ENCODE measurements around the gene CMC4. TPM values are rescaled to one million over a fixed set of nuclear protein-coding genes. Genes with fewer than 3 reads are reported as not detected.

Gene CMC4
- total and polyA plus RNA-seq, 9 donors: 6.6 to 12.9 (median 9.2) TPM

DNA sequence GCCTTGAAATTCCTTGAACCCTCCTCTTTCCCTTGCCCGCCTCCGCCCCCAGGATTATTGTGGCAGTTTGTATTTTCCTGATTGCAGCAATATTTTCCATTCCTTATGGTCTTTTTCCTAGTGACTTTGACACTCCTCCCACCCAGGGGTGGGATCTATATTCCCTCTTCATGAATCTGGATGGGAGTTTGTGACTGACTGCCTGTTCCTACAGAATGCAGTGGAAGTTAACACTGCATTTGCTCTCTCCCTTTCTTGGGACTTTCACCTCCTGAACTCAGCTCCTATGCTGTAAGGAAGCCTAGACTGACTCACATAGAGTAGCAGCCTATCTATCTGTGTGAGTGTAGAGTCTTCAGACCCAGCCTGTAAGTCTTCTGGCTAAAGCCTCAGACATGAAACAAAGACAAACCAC lies 42.1 kb downstream of the CMC4 start:
- peak; percentile 40 for DNase-seq

DNA sequence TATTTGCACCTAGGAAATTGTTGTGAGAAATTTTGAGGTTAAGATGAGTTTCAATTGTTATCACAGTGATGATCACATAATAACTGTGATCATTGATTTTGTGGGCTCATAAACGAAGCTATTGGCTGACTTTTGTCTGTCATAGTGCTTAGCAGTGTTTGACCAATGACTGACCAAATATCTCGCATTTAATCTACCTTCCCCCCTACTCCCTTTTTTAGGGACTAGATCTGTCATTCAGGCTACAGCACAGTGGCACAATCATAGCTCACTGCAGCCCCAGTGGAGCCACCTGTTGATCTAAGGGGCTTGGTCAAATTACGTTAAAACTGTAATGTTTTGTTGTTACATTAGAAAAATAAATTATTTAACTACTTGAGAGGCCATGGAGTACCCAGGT lies 42.8 kb downstream of the CMC4 start:
- WGBS (ENCODE audit: insufficient coverage): 57% methylated on average over 1 of the region's 3 CpGs
- DNase-seq: no peak
- H3K4me3 ChIP-seq (ENCODE audit: low read length): peak overlapping the region; percentile 69
- no peaks in the 10 kb centered on the region for H3K36me3 ChIP-seq (ENCODE audit: control insufficient read depth, insufficient read depth, low read length)
- H3K4me1 ChIP-seq (ENCODE audit: control insufficient read depth, insufficient read depth, low read length): peaks cover 3% of the 10 kb centered on the region
- no peaks in the 10 kb centered on the region for H3K9me3 ChIP-seq (replicated peaks; ENCODE audit: control insufficient read depth, low read depth, low read length)
- peak overlapping the region; percentile 99 for H3K27ac ChIP-seq (ENCODE audit: low read length)
- H3K27me3 ChIP-seq (ENCODE audit: control insufficient read depth, insufficient read depth, low read length): no peaks in the 10 kb centered on the region

More for the DNA sequence above, 42.1 kb downstream of the CMC4 start:
- no peaks in the 10 kb centered on the region for H3K27me3 ChIP-seq (ENCODE audit: control insufficient read depth, insufficient read depth, low read length)
- H3K4me1 ChIP-seq (ENCODE audit: control insufficient read depth, insufficient read depth, low read length): peaks cover 3% of the 10 kb centered on the region
- H3K9me3 ChIP-seq (replicated peaks; ENCODE audit: control insufficient read depth, low read depth, low read length): no peaks in the 10 kb centered on the region
- WGBS (ENCODE audit: insufficient coverage): no CpG with 5 or more reads among the region's 2 CpGs
- no peaks in the 10 kb centered on the region for H3K36me3 ChIP-seq (ENCODE audit: control insufficient read depth, insufficient read depth, low read length)
- H3K4me3 ChIP-seq (ENCODE audit: low read length): no peak overlapping the region
- H3K27ac ChIP-seq (ENCODE audit: low read length): peak overlapping the region; percentile 25

GRCh38 chrX:155027509-155028066 lies 43.3 kb downstream of the CMC4 start:
- 11% methylated on average over 3 of the region's 14 CpGs for WGBS (ENCODE audit: insufficient coverage)
- H3K4me1 ChIP-seq (ENCODE audit: control insufficient read depth, insufficient read depth, low read length): peaks cover 3% of the 10 kb centered on the region
- H3K36me3 ChIP-seq (ENCODE audit: control insufficient read depth, insufficient read depth, low read length): no peaks in the 10 kb centered on the region
- H3K27me3 ChIP-seq (ENCODE audit: control insufficient read depth, insufficient read depth, low read length): no peaks in the 10 kb centered on the region
- H3K4me3 ChIP-seq (ENCODE audit: low read length): peak overlapping the region; percentile 69
- H3K9me3 ChIP-seq (replicated peaks; ENCODE audit: control insufficient read depth, low read depth, low read length): no peaks in the 10 kb centered on the region
- H3K27ac ChIP-seq (ENCODE audit: low read length): peak overlapping the region; percentile 99
- DNase-seq: peak; percentile 89

GRCh38 chrX:155026727-155027508 lies 44.0 kb downstream of the CMC4 start, which contains the start of gene FUNDC2:
TSS of gene FUNDC2 (plus strand) at chrX:155026844. CDS start at chrX:155026939, 95 bp downstream.
- Histone ChIP-seq H3K36me3 (ENCODE audit: control insufficient read depth, insufficient read depth, low read length) (no peaks in the 10 kb centered on the region), H3K9me3 (replicated peaks; ENCODE audit: control insufficient read depth, low read depth, low read length) (no peaks in the 10 kb centered on the region), H3K4me3 (ENCODE audit: low read length) (peak within 1 kb of the TSS; percentile 69), H3K27ac (ENCODE audit: low read length) (peak within 1 kb of the TSS; percentile 99), H3K27me3 (ENCODE audit: control insufficient read depth, insufficient read depth, low read length) (no peaks in the 10 kb centered on the region), H3K4me1 (ENCODE audit: control insufficient read depth, insufficient read depth, low read length) (peaks cover 3% of the 10 kb centered on the region)
- DNase-seq: peak; percentile 97
- WGBS (ENCODE audit: insufficient coverage): 27% methylated on average over 75 of the region's 82 CpGs

DNA sequence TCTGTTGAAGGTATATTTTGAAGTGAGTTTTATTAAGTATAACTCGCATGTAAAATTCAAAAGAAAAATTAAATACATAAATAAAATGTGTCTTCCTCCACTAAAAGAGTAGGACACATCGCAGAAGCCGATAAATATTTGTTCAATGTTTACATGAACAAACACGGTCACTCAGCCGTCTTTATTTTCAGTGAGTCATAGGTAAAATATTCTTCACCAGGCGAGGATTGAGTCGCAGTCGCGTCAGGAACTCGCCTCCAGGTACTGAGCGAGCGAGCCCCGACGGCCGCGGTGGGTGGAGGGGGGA lies 44.6 kb downstream of the CMC4 start:
- no peak for DNase-seq
- Histone ChIP-seq H3K9me3 (replicated peaks; ENCODE audit: control insufficient read depth, low read depth, low read length) (no peaks in the 10 kb centered on the region), H3K27ac (ENCODE audit: low read length) (peak overlapping the region; percentile 99), H3K4me1 (ENCODE audit: control insufficient read depth, insufficient read depth, low read length) (peaks cover 3% of the 10 kb centered on the region), H3K27me3 (ENCODE audit: control insufficient read depth, insufficient read depth, low read length) (no peaks in the 10 kb centered on the region), H3K36me3 (ENCODE audit: control insufficient read depth, insufficient read depth, low read length) (no peaks in the 10 kb centered on the region), H3K4me3 (ENCODE audit: low read length) (peak overlapping the region; percentile 69)
- 39% methylated on average over 13 of the region's 16 CpGs for WGBS (ENCODE audit: insufficient coverage)

DNA sequence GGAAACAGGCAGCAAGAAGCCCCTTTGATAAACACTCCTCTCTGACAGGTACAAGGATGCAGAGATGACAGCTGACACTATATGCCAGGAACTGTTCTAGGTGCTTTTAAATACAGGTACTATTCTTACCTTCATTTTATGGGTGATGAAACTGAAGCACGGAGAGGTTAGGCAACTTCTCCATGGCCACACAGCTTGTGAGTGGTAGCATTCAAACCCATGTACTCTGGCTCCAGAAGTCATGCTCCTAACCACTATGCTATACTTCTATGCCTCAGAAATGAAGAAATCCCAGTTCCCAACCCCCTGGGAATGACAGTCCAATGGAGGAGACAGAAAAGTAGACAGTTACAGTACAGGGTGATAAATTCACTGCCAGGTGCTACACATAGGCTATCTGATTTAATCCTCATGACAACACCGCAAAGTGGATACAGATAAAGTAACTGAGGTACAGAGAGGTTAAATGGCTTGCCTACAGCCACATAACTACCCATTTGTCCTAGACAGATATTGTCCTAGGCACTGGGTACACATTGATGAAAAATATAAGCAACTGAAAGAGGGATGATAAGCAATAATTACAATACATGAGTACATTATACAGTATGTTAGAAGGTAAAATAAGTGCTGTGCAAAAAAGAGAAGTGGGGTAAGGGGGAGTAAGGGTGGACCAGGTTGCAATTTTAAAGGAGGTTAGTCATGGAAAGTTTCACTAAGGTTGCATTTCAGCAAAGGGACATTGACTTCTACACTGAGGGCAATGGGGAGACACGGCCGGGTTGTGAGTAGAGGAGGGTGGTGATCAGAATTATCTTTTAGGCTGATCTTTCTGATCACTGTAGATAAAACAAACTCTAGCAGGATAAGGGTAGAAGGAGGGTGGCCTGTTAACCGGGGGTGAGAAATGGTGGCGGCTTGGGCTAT lies 46.8 kb downstream of the CMC4 start:
- Histone ChIP-seq H3K4me3 (ENCODE audit: low read length) (no peak overlapping the region), H3K9me3 (replicated peaks; ENCODE audit: control insufficient read depth, low read depth, low read length) (no peaks in the 10 kb centered on the region), H3K36me3 (ENCODE audit: control insufficient read depth, insufficient read depth, low read length) (no peaks in the 10 kb centered on the region), H3K27me3 (ENCODE audit: control insufficient read depth, insufficient read depth, low read length) (no peaks in the 10 kb centered on the region), H3K27ac (ENCODE audit: low read length) (no peak overlapping the region), H3K4me1 (ENCODE audit: control insufficient read depth, insufficient read depth, low read length) (peaks cover 3% of the 10 kb centered on the region)
- no peak for DNase-seq
- WGBS (ENCODE audit: insufficient coverage): 94% methylated on average over 4 of the region's 6 CpGs

- Histone ChIP-seq H3K27me3 (ENCODE audit: control insufficient read depth, insufficient read depth, low read length) (no peaks in the 10 kb centered on the region), H3K36me3 (ENCODE audit: control insufficient read depth, insufficient read depth, low read length) (no peaks in the 10 kb centered on the region), H3K27ac (ENCODE audit: low read length) (no peak within 1 kb of the TSS), H3K4me1 (ENCODE audit: control insufficient read depth, insufficient read depth, low read length) (no peaks in the 10 kb centered on the region), H3K4me3 (ENCODE audit: low read length) (no peak within 1 kb of the TSS), H3K9me3 (replicated peaks; ENCODE audit: control insufficient read depth, low read depth, low read length) (no peaks in the 10 kb centered on the region)
- DNase-seq: no peak
- WGBS (ENCODE audit: insufficient coverage): no CpG with 5 or more reads among the region's 1 CpG
Measured at GRCh38 chrX:155022585-155022984, 48.4 kb downstream of the CMC4 start, which contains the start of gene F8. TSS of gene F8 (minus strand) at chrX:155022723. CDS start at chrX:155022552, 171 bp downstream.

DNA sequence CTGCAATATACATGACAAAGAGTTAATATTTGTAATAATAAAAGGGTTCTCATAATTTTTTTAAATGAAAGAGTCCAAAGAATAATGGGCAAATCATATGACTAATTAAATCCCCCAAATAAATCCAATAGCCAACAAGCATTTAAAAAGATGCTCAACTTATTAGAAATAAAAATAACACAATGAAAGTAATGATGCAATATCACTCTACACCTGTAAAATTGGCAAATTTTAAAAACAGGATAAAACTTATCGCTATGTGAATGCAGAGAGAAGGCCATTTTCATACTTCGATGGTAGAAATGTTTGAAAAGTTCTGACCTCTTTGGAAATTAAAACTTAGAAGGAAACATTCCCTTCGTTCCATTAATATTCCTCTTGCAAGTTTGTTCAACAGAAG lies 50.3 kb downstream of the CMC4 start:
- H3K27me3 ChIP-seq (ENCODE audit: control insufficient read depth, insufficient read depth, low read length): no peaks in the 10 kb centered on the region
- H3K4me1 ChIP-seq (ENCODE audit: control insufficient read depth, insufficient read depth, low read length): no peaks in the 10 kb centered on the region
- H3K9me3 ChIP-seq (replicated peaks; ENCODE audit: control insufficient read depth, low read depth, low read length): no peaks in the 10 kb centered on the region
- WGBS (ENCODE audit: insufficient coverage): no CpG with 5 or more reads among the region's 3 CpGs
- H3K36me3 ChIP-seq (ENCODE audit: control insufficient read depth, insufficient read depth, low read length): no peaks in the 10 kb centered on the region
- no peak overlapping the region for H3K4me3 ChIP-seq (ENCODE audit: low read length)
- H3K27ac ChIP-seq (ENCODE audit: low read length): no peak overlapping the region
- DNase-seq: no peak

Data from muscle of leg (tissue), 11 donors.